Measurements from ENCODE around the gene CLECL1.
A peak's percentile ranks its signal among the peaks of the same experiment; 100 is the strongest.
"Not testable (repeated sequence)": the region's sequence is repeated elsewhere in the genome, so short reads cannot be mapped to it uniquely, and the experiment has no call there.

The CLECL1 gene

GRCh38 chr12:9717070-9717925 lies 15.6 kb downstream of the CLECL1 start:
- Histone ChIP-seq H3K27ac (ENCODE audit: low read length) (peak overlapping the region; percentile 97), H3K4me1 (ENCODE audit: low read length) (peaks cover 98% of the 10 kb centered on the region), H3K9me3 (ENCODE audit: insufficient read depth, low read length) (no peaks in the 10 kb centered on the region), H3K9ac (ENCODE audit: low read length) (peak overlapping the region; percentile 47), H4K20me1 (ENCODE audit: insufficient read depth, low read length) (peaks cover 18% of the 10 kb centered on the region; the same call in 1 of the 2 replicates), H3K79me2 (ENCODE audit: low read length) (peaks cover 70% of the 10 kb centered on the region), H3K4me3 (ENCODE audit: low read length) (no peak overlapping the region), H3K27me3 (ENCODE audit: low read depth, low read length) (no peaks in the 10 kb centered on the region), H3K36me3 (replicated peaks; ENCODE audit: low read depth, low read length) (peaks cover 44% of the 10 kb centered on the region), H3K4me2 (ENCODE audit: low read length) (peak overlapping the region; percentile 25), H2AFZ (ENCODE audit: low read depth, low read length) (no peak overlapping the region)
- TF ChIP-seq, protein P1, sequence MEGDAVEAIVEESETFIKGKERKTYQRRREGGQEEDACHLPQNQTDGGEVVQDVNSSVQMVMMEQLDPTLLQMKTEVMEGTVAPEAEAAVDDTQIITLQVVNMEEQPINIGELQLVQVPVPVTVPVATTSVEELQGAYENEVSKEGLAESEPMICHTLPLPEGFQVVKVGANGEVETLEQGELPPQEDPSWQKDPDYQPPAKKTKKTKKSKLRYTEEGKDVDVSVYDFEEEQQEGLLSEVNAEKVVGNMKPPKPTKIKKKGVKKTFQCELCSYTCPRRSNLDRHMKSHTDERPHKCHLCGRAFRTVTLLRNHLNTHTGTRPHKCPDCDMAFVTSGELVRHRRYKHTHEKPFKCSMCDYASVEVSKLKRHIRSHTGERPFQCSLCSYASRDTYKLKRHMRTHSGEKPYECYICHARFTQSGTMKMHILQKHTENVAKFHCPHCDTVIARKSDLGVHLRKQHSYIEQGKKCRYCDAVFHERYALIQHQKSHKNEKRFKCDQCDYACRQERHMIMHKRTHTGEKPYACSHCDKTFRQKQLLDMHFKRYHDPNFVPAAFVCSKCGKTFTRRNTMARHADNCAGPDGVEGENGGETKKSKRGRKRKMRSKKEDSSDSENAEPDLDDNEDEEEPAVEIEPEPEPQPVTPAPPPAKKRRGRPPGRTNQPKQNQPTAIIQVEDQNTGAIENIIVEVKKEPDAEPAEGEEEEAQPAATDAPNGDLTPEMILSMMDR (IDR thresholded peaks at IDR 0.05; ENCODE audit: low read depth, low read length): no peak
- no peak for TF ChIP-seq EZH2phosphoT487 (IDR thresholded peaks at IDR 0.05; ENCODE audit: low read depth)

- H3K4me2 ChIP-seq (ENCODE audit: low read length): peak overlapping the region; percentile 56
- H3K79me2 ChIP-seq (ENCODE audit: low read length): peaks cover 48% of the 10 kb centered on the region
- not testable (repeated sequence) for H3K4me3 ChIP-seq (ENCODE audit: low read length); H4K20me1 ChIP-seq (ENCODE audit: insufficient read depth, low read length); H3K27me3 ChIP-seq (ENCODE audit: low read depth, low read length); H2AFZ ChIP-seq (ENCODE audit: low read depth, low read length); H3K36me3 ChIP-seq (replicated peaks; ENCODE audit: low read depth, low read length); H3K9me3 ChIP-seq (ENCODE audit: insufficient read depth, low read length)
- H3K27ac ChIP-seq (ENCODE audit: low read length): peak overlapping the region; percentile 97
- H3K9ac ChIP-seq (ENCODE audit: low read length): peak overlapping the region; percentile 54
- peaks cover 98% of the 10 kb centered on the region for H3K4me1 ChIP-seq (ENCODE audit: low read length)
Observed at GRCh38 chr12:9713032-9713558, 19.8 kb downstream of the CLECL1 start.

DNA sequence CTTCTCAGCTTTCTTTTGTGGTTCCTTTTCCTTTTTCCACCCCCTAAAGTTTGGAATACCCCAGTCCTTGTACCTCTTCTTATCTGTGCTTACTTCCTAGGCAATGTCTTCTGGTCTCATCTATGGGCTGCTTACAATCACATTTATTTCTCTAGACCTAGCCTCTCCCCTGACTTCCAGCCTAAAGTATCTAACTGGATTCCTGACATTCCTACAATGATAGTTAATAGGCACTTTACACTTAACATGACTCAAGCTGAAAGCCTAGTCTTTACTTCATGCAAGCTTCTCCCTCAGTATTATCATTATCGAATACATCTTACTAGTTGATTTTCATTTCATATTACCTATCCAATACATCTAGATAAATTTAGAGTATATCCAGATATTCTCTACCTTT lies 21.2 kb downstream of the CLECL1 start:
- H3K27ac ChIP-seq (ENCODE audit: low read length): peak overlapping the region; percentile 97
- H3K27me3 ChIP-seq (ENCODE audit: low read depth, low read length): no peaks in the 10 kb centered on the region
- H4K20me1 ChIP-seq (ENCODE audit: insufficient read depth, low read length): no peaks in the 10 kb centered on the region
- H3K4me3 ChIP-seq (ENCODE audit: low read length): no peak overlapping the region
- no peak for TF ChIP-seq EZH2phosphoT487 (IDR thresholded peaks at IDR 0.05; ENCODE audit: low read depth)
- TF ChIP-seq, protein P1 (IDR thresholded peaks at IDR 0.05; ENCODE audit: low read depth, low read length): no peak
- peak overlapping the region; percentile 54; the same call in 1 of the 2 replicates for H3K9ac ChIP-seq (ENCODE audit: low read length)
- peaks cover 35% of the 10 kb centered on the region for H3K79me2 ChIP-seq (ENCODE audit: low read length)
- no peak overlapping the region for H2AFZ ChIP-seq (ENCODE audit: low read depth, low read length)
- no peaks in the 10 kb centered on the region for H3K9me3 ChIP-seq (ENCODE audit: insufficient read depth, low read length)
- peaks cover 98% of the 10 kb centered on the region for H3K4me1 ChIP-seq (ENCODE audit: low read length)
- H3K4me2 ChIP-seq (ENCODE audit: low read length): peak overlapping the region; percentile 23
- H3K36me3 ChIP-seq (replicated peaks; ENCODE audit: low read depth, low read length): peaks cover 12% of the 10 kb centered on the region

GRCh38 chr12:9710584-9711375 lies 22.1 kb downstream of the CLECL1 start:
- no peak overlapping the region for H2AFZ ChIP-seq (ENCODE audit: low read depth, low read length)
- H3K4me1 ChIP-seq (ENCODE audit: low read length): peaks cover 98% of the 10 kb centered on the region
- TF ChIP-seq, protein P1 (IDR thresholded peaks at IDR 0.05; ENCODE audit: low read depth, low read length): no peak
- no peak for TF ChIP-seq EZH2phosphoT487 (IDR thresholded peaks at IDR 0.05; ENCODE audit: low read depth)
- peak overlapping the region; percentile 54 for H3K9ac ChIP-seq (ENCODE audit: low read length)
- H4K20me1 ChIP-seq (ENCODE audit: insufficient read depth, low read length): no peaks in the 10 kb centered on the region
- H3K36me3 ChIP-seq (replicated peaks; ENCODE audit: low read depth, low read length): peaks cover 9% of the 10 kb centered on the region
- no peaks in the 10 kb centered on the region for H3K27me3 ChIP-seq (ENCODE audit: low read depth, low read length)
- no peaks in the 10 kb centered on the region for H3K9me3 ChIP-seq (ENCODE audit: insufficient read depth, low read length)
- no peak overlapping the region for H3K4me3 ChIP-seq (ENCODE audit: low read length)
- H3K4me2 ChIP-seq (ENCODE audit: low read length): peak overlapping the region; percentile 16
- H3K79me2 ChIP-seq (ENCODE audit: low read length): peaks cover 26% of the 10 kb centered on the region
- peak overlapping the region; percentile 97 for H3K27ac ChIP-seq (ENCODE audit: low read length)

All from OCI-LY3 (cell line).